OCI-LY7 (cell line): Measurements from ENCODE around the gene RARA.

Experiments used
- CTCF ChIP-seq: fragments of 200-600 bp; sonication (generic); conservative IDR thresholded peaks from 2 replicates; pipeline ENCODE4 v1.5.1; 2014; ENCODE audit warnings: mild to moderate bottlenecking, antibody characterized with exemption, low read length, moderate library complexity, mixed read lengths
- EZH2phosphoT487 ChIP-seq: fragments of 200-600 bp; sonication (generic); IDR thresholded peaks from 2 replicates; pipeline ENCODE4 v1.6.1; 2018; ENCODE audit warnings: low read depth, borderline replicate concordance, mild to moderate bottlenecking, mixed run types, antibody characterized with exemption, low read length, moderate library complexity, mixed read lengths

DNA sequence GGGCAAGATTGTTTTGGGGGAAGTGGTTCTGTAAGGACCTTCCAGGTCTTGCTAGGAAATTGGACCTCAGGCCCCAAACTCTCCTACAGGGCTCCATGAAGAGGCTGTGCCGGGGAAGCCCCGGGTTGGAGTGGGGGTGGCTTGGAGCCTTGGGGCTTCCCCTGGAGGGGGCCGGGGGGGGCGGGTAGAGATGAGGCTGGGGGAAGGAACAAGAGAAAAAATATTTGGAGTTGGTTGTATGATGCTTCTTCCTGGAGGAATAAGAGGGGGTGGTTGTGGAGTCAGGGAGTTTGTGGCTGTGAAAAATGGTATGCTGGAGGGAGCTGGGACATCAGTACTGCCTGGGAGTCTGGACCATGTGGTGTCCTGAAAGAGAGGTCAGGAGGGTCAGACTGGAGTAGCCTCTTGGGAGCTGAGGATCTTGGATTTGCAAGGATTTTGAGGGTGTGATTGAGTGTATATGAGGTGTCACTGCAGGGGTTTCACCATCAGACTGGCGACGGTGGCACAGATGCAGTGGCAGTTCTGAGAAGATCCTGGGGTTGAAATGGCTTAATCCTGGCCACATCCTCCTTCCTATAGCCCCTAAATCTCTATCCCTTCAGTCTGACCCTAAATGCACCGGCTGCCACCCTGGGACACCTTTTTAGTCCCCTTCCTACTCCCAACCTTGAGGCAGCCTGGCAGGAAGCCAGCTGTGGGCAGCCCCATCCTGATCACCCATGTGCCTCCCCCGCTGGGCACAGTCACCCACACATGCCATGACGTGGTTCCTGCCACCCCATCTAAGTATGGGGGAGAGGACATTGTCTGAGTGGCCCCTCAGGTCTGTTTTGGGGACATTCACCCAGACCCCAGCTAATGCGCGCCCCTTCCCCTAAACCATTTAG lies 10.9 kb downstream of the RARA start:
- TF ChIP-seq CTCF: no peak
- no peak for TF ChIP-seq EZH2phosphoT487
